Stimulated activated naive CD8-positive, alpha-beta T cell treated with anti-CD3 and anti-CD28 coated beads, Interleukin-15, Interleukin-2, amounts not matched to agents 100 ng/mL and 50 ng/mL, for 24 hours (primary cell): Measurements from ENCODE around the gene AGR2.
"Not testable (repeated sequence)": the region's sequence is repeated elsewhere in the genome, so short reads cannot be mapped to it uniquely, and the experiment has no call there.

Experiments
- H3K27ac Mint-ChIP-seq: one replicate; pipeline ENCODE4 v1.8.0; 2021; ENCODE audit warnings: mild to moderate bottlenecking, mixed read lengths
- H3K27me3 Mint-ChIP-seq: one replicate; pipeline ENCODE4 v1.8.0; 2021; ENCODE audit warnings: mixed read lengths
- H3K36me3 Mint-ChIP-seq: one replicate; pipeline ENCODE4 v1.8.0; 2021; ENCODE audit warnings: low read depth, mixed read lengths
- H3K4me1 Mint-ChIP-seq: one replicate; pipeline ENCODE4 v1.8.0; 2021; ENCODE audit warnings: low read depth, mixed read lengths
- H3K4me3 Mint-ChIP-seq: one replicate; pipeline ENCODE4 v1.8.0; 2021; ENCODE audit warnings: mild to moderate bottlenecking, mixed read lengths
- H3K9me3 Mint-ChIP-seq: one replicate; pipeline ENCODE4 v1.8.0; 2021; ENCODE audit warnings: mixed read lengths

AGR2 gene

DNA sequence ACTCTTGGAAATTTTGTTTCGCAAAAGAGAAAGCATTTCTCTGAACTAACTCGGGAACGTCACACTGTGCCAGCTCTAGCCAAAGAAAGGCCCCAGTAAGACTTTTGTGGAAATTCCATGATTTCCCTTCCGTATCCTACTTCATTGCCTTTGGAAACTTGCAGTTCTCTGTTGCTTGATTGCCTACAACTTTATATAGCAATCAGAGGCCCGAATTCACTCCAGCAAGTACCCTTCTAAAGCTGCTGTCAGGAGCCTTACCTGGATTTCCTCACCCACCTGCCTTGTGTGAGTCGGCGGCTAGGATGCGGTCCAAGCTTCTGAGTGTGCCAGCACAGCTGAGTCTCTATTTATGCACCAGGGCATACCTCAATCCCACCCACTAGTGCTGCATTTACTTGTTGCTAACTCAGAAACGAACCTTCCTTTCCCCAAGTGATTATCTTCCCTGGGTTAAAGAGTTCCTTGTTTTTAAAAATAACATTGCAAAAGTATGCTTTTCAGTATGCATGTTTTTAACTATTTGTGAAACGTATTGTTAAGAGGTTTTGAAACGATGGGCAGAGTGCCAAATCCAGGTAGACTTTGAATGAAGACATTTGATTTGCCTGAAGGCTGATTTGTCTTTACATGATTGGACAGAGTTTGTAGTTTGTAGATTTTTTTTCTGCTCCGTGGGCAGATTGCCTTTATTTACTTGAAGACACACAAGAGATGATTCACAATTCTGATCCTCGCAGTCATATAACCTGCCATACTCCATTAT, at the start of gene AGR2:
TSS of gene AGR2 (minus strand) at position 326 of the 766 bp plus-strand sequence. CDS start 3,203 bp downstream, outside the sequence.
- no peaks in the 10 kb centered on the region for H3K36me3 Mint-ChIP-seq
- no peak within 1 kb of the TSS for H3K27ac Mint-ChIP-seq
- no peaks in the 10 kb centered on the region for H3K4me1 Mint-ChIP-seq
- H3K4me3 Mint-ChIP-seq = no peak within 1 kb of the TSS
- H3K27me3 Mint-ChIP-seq = peaks cover 7% of the 10 kb centered on the region
- no peaks in the 10 kb centered on the region for H3K9me3 Mint-ChIP-seq

DNA sequence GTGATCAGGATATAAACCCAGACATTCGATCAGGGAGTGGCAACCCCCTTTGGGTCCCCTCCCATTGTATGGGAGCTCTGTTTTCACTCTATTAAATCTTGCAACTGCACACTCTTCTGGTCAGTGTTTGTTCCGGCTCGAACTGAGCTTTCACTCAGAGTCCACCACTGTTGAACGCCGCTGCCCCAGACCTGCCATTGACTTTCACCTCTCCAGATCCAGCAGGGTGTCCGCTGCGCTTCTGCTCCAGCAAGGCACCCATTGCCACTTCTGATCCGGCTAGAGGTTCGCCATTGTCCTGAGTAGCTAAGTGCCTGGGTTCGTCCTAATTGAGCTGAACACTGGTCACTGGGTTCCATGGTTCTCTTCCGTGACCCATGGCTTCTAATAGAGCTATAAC, 48.4 kb upstream of the AGR2 start:
- peaks cover 27% of the 10 kb centered on the region for H3K27me3 Mint-ChIP-seq
- not testable (repeated sequence) for H3K4me3 Mint-ChIP-seq, H3K27ac Mint-ChIP-seq, H3K36me3 Mint-ChIP-seq, H3K4me1 Mint-ChIP-seq, H3K9me3 Mint-ChIP-seq

DNA sequence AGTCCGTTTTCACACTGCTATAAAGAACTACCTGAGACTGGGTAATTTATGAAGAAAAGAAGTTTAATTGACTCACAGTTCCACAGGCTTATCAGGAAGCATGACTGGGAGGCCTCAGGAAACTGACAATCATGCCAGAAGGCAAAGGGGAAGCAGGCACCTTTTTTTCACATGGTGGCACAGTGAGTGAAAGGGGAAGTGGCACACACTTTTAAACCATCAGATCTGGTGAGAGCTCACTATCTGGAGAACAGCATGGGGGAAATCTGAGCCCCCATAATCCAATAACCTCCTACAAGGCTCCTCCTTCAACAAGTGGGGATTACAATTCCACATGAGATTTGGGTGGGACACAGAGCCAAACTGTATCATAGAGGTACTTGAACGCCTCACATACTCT, 47.0 kb upstream of the AGR2 start:
- Mint-ChIP-seq H3K36me3 (no peaks in the 10 kb centered on the region), H3K4me3 (no peak overlapping the region), H3K9me3 (no peaks in the 10 kb centered on the region), H3K27me3 (peaks cover 27% of the 10 kb centered on the region), H3K27ac (no peak overlapping the region), H3K4me1 (peaks cover 6% of the 10 kb centered on the region)

DNA sequence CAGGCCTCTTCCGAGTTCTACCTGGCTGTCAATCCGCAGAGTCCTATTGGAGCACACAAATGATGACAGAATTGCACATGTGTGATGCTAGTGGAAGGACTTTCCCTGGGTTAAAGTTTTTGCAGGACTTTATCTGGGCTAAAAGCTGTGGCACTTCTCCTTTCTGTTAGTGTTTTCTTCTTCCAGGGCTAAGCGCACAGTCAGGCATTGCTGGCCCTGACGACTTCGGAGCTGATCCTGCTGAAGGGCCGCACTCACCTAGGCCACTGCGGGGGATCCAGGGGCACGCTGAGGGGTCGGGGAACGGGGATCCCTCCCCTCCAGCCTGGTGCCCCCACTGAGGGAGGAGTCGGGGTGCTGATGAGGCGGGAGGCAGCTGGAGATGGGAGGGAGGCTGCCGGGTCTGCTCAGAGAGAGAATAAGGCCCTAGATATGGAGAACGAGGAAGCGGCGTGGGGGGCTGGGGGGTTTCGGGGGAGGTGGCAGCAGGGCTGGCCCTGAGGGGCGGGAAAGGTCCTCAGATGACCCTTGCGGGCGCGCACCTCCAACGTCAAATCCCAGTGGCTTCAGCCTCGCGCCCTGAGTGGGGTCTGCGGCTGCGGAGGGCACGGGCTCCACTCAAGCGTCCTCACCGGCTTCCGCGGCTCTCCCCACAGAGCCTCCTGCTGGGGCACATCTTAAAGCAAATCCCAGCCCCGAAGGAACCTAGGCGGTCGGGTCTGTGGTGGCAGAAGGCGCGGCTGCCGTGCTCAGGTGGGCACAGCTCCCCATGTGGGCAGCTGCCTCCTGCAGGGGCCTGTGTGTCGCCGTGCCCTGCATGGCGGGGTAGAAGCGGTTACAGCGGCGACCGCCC, 46.0 kb upstream of the AGR2 start:
- Mint-ChIP-seq H3K27me3 (peaks cover 27% of the 10 kb centered on the region), H3K36me3 (no peaks in the 10 kb centered on the region), H3K27ac (no peak overlapping the region), H3K4me3 (peak overlapping the region; percentile 38), H3K9me3 (no peaks in the 10 kb centered on the region), H3K4me1 (peaks cover 6% of the 10 kb centered on the region)

DNA sequence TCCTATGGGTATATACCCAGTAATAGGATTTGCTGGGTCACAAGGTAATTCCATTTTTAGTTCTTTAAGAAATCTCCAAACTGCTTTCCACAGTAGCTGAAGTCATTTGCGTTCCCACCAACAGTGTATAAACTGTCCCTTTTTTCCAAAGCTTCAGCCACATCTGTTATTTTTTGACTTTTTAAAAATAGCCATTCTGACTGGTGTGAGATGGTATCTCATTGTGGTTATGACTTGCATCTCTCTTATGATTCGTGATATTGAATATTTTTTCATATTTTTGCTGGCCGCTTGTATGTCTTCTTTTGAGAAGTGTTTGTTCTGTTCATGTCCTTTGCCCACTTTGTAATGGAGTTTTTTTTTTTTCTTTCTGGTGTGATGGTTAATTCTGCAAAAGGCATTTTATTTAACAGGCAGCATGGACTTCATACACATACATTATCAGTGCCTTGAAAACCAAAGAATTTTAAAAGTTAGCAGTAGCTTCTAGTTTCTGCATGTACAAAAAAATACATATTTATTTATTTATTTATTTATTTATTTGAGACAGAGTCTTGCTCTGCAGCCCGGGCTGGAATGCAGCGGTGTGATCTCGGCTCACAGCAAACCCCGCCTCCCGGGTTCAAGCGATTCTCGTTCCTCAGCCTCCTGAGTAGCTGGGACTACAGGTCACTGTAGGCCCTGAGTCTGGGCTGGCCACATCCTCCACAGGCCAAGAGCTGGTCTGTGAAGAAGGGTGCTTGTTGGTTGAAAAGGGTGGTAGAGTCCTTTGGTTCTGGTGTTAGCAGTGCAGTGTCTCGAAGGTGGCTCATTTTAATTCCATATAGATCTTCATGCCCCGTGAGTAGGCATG, 44.7 kb upstream of the AGR2 start:
- Mint-ChIP-seq H3K36me3 (no peaks in the 10 kb centered on the region), H3K4me3 (no peak overlapping the region), H3K27ac (no peak overlapping the region), H3K27me3 (peaks cover 27% of the 10 kb centered on the region), H3K9me3 (no peaks in the 10 kb centered on the region), H3K4me1 (peaks cover 6% of the 10 kb centered on the region)

DNA sequence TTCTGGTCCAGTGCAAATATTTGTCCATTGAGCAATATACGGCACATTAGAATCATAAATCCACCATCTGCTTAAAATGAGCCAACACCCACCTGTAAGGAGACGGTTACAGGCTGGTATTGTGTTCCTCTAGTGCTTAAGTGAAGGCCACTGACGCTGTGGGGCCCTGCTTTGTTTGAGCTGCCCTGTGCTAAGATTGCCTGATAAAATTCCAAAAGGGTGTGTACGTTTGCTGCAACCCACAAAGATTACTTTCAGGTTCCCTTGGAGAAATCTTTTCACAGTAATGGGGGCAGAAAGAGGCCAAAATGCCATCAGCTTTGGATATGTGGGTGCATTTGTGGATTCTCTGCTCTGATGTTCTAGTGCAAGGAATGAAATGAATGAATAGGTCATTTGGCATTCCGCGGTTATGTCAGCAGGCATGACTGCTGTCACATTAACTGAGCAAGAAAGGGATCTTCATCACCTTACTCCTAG, 42.6 kb upstream of the AGR2 start:
- Mint-ChIP-seq H3K4me1 (peaks cover 6% of the 10 kb centered on the region), H3K36me3 (no peaks in the 10 kb centered on the region), H3K27ac (no peak overlapping the region), H3K9me3 (no peaks in the 10 kb centered on the region), H3K4me3 (no peak overlapping the region), H3K27me3 (peaks cover 25% of the 10 kb centered on the region)

DNA sequence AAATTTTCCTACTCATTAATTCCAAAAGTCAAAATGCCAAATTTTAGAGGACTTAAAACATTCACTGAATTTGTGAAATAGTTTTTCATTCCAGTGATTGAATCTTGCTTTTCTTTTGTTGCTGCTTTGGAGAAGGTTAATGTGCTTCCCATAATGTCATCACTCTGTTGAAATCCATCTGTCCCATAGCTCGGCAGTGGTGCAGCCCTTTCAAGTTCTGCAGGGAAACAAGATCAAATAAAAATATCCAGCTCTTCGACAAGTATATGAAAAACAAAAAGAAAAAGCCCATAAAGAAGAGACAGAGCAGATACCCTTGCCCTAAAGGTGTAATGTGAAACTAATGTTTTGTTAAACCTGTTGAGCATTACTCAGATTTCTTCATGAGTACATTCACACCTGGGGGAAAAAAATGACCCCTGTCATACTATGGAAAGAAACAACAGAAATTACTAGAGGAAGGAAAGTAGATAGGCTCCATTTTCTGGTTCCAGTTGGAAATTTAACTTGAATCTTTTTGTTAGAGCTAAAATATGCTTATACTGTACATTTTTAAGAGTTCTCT, 41.9 kb upstream of the AGR2 start:
- no peaks in the 10 kb centered on the region for H3K9me3 Mint-ChIP-seq
- H3K4me3 Mint-ChIP-seq = no peak overlapping the region
- no peak overlapping the region for H3K27ac Mint-ChIP-seq
- peaks cover 23% of the 10 kb centered on the region for H3K27me3 Mint-ChIP-seq
- peaks cover 5% of the 10 kb centered on the region for H3K4me1 Mint-ChIP-seq
- no peaks in the 10 kb centered on the region for H3K36me3 Mint-ChIP-seq

DNA sequence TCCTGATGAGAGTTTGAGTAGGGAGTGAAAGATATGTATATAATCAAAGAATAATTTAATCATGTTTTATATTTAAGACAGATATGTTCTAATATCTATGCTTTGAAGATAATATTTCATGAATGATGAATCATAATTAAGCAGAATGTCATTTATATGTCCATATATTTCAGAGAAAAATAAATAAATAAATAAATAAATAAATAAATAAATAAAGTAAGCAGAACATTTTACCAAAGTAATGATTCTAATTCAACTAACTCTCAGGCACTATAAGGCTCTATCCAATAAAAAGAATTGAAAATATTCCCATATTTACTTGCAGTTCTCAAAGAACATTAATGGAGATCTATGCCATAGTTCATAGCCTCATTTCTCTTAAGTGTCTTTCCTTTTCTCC, 40.9 kb upstream of the AGR2 start:
- Mint-ChIP-seq H3K27me3 (peaks cover 17% of the 10 kb centered on the region), H3K4me3 (no peak overlapping the region)

DNA sequence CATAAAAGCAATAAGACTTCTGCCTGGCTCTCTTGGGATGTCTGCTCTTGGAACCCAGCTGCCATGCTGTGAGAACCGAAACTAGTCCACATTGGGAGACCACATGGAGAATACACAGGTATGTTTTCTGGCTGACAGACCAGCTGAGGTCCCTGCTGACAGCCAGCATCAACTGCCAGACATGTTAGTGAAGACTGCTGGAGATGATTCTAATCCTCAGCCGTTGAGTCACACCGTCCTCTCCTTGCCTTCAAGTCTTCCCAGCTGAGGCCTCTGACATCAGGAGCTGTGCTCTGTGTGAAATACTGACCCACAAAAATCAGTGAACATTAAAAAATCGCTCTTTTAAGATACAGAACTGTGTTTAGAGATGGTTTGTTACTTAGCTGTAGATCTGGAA, 36.9 kb upstream of the AGR2 start:
- no peak overlapping the region for H3K27ac Mint-ChIP-seq
- H3K4me3 Mint-ChIP-seq = no peak overlapping the region
- H3K4me1 Mint-ChIP-seq = no peaks in the 10 kb centered on the region
- no peaks in the 10 kb centered on the region for H3K9me3 Mint-ChIP-seq
- no peaks in the 10 kb centered on the region for H3K27me3 Mint-ChIP-seq
- no peaks in the 10 kb centered on the region for H3K36me3 Mint-ChIP-seq

More for the DNA sequence above, 40.9 kb upstream of the AGR2 start:
- no peaks in the 10 kb centered on the region for H3K9me3 Mint-ChIP-seq
- H3K4me1 Mint-ChIP-seq = no peaks in the 10 kb centered on the region
- H3K36me3 Mint-ChIP-seq = no peaks in the 10 kb centered on the region
- no peak overlapping the region for H3K27ac Mint-ChIP-seq

DNA sequence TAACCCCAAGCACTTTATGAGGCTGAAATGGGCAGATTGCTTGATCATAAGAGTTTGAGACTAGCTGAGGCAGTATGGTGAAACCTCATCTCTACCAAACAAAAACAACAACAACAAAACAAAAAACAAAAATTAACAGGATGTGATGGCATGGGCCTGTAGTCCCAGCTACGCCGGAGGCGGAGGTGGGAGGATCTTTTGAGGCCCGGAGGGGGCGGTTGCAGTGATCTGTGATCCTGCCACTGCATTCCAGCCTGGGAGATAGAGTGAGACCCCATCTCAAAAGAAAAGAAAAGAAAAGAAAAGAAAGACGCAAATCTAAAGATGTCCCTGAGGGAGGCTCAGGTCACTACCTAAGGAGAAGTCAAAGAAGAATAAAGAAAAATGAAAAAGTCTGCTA, 35.3 kb upstream of the AGR2 start:
- Mint-ChIP-seq H3K27ac (no peak overlapping the region), H3K4me3 (no peak overlapping the region), H3K36me3 (no peaks in the 10 kb centered on the region), H3K9me3 (no peaks in the 10 kb centered on the region), H3K4me1 (no peaks in the 10 kb centered on the region), H3K27me3 (no peaks in the 10 kb centered on the region)

DNA sequence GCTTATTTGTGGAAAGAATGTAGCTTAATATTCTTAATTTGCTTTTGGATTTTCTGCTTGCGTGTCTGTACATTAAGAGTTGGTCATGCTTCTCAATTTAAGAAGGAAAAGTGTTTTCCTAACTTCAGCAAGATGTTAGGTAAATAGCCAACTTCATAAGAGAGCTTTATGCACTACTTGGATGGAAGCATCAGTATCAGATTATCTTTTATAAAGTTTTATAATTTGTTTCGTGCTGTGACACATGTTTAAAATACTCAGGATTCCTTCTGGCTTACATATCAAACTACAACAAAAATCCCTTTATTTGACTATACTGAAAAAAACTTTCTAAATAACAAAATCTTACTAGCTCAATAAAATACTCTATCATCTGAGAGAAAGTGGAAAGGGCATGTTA, 34.8 kb upstream of the AGR2 start:
- H3K27ac Mint-ChIP-seq = no peak overlapping the region
- no peaks in the 10 kb centered on the region for H3K4me1 Mint-ChIP-seq
- no peaks in the 10 kb centered on the region for H3K27me3 Mint-ChIP-seq
- no peaks in the 10 kb centered on the region for H3K36me3 Mint-ChIP-seq
- no peaks in the 10 kb centered on the region for H3K9me3 Mint-ChIP-seq
- H3K4me3 Mint-ChIP-seq = no peak overlapping the region

DNA sequence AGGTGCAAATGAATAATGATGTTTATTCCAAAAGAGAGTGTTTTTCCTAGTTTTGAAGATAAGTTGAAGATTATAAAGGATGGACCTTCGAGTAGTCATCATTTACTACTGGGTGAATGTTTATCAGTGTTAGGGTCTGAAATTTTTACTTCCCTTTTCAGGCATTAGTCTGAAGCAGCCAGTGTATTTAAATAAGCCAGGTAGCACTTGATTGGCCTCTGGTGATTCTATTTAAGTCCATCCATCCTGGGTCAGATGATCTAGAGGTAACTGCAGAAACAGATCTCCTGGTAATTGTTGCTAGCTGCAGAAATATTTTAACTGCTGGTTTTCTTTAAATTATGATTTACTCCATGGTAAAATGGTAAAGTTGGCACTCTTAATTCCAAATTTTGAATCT, 34.1 kb upstream of the AGR2 start:
- no peak overlapping the region for H3K27ac Mint-ChIP-seq
- no peaks in the 10 kb centered on the region for H3K9me3 Mint-ChIP-seq
- H3K4me1 Mint-ChIP-seq = no peaks in the 10 kb centered on the region
- no peak overlapping the region for H3K4me3 Mint-ChIP-seq
- H3K36me3 Mint-ChIP-seq = no peaks in the 10 kb centered on the region
- no peaks in the 10 kb centered on the region for H3K27me3 Mint-ChIP-seq

DNA sequence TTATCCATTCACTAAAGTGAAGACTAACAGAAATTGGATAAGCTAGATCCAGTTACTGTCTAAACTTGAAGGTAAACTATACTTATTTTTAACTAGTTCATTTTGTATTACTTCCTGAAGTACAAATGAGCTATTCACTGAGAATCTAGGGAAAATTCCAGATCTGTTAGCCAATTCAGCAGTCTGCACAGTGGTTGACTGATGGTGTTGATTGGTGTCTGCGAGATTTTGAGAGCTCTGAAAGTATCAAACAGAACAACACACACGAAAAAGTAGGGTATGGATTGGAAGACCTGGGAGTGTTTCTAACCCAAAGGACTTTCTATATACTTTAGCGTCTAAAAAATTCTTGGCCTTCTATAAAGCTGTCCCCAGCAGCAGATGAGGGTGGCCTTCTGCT, 33.6 kb upstream of the AGR2 start:
- Mint-ChIP-seq H3K4me3 (no peak overlapping the region), H3K4me1 (no peaks in the 10 kb centered on the region), H3K36me3 (no peaks in the 10 kb centered on the region), H3K9me3 (no peaks in the 10 kb centered on the region), H3K27ac (no peak overlapping the region), H3K27me3 (no peaks in the 10 kb centered on the region)

DNA sequence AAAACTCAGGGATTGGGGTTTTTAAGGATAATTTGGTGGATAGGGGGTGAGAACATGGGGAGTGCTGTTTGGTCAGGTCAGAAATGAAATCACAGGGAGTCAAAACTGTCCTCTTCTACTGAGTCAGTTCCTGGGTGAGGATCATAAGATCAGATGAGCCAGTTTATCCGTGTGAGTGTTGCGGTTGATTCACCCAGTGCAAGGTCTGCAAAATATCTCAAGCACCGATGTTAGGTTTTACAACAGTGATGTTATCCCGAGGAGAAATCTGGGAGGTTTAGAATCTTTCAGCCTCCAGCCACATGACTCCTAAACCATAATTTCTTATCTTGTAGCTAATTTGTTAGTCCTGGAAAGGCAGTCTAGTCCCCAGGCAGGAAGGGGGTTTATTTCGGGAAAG, 31.7 kb upstream of the AGR2 start:
- Mint-ChIP-seq H3K27ac (no peak overlapping the region), H3K4me3 (no peak overlapping the region), H3K36me3 (no peaks in the 10 kb centered on the region), H3K27me3 (no peaks in the 10 kb centered on the region), H3K4me1 (no peaks in the 10 kb centered on the region), H3K9me3 (no peaks in the 10 kb centered on the region)
